GM21619 (cell line): Measurements from ENCODE around the gene GREM2.

Experiments used
- ATAC-seq: cut with Tn5 transposase; IDR thresholded peaks from one replicate; pipeline ENCODE4 v1.9.1; 2021; ENCODE audit not compliant: unreplicated experiment

Gene GREM2

DNA sequence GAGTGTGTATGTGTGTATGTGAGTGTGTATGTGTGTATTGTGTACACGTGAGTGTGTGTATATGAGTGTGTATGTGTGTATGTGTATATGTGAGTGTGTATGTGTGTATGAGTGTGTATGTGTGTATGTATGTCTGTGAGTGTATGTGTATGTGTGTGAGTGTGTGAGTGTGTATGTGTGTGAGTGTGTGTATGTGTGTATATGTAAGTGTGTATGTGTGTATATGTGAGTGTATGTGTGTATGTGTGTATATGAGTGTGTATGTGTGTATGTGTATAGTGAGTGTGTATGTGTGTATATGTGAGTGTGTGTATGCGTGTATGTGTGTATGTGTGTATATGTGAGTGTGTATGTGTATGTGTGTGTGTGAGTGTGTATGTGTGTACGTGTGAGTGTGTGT lies 49.2 kb downstream of the GREM2 start:
- no peak for ATAC-seq

DNA sequence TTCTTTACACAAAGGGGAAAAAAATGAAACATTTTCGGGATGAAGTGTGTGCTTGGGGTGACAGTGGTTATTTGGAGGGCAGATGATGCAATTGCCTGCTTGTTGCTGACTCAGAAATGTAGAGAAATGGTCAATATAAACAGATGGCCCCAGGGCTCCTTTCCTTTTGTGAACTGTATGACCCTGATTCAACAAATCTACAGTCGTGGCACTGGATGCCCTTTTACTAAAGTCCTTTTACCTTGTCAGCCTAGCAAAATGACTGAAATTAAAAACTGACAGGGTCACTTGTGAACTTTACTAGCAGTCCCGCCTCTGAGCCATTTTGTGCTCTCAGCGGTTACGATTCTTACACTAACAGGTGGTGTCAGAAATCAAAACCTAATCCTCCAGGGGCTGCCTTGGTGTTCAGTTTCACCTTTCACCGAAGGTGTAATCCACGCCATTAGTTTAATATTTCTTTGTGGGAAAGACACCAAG lies 49.8 kb downstream of the GREM2 start:
- no peak for ATAC-seq

DNA sequence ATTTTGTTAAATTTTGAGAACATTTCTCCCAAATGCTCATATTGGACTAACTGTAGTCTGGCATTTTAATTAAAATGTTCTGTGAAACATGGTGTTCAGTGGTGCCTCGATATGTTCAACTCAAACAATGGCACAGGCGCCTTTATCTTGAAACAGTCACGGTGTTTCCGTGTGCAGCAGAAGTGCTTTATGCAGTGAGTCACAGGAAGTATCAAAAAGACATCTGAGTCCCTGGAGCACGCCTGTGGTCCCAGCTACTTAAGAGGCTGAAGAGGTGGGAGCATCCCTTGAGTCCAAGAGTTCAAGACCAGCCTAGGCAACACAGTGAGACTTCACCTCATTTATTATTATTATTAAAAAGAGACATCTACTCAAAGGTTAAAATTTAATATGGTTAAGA lies 52.2 kb downstream of the GREM2 start:
- ATAC-seq = no peak

DNA sequence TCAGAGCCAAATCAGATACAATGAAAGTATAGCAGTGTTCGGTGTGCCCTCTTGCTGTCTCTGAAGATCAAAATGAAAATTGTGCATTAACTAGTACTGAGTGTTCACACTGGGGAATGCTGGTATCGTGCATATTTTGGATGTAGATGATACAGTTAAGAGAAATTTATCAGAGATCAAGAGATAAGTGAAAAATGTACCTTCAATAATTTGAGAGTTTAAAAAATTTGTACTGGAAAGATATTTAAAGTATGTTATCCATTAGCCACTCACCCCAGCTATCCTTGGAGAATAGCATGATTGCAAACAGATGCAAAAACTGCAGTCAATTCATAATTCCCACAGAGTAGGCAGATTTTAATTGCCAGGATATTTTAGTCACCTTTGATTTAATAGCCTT lies 56.4 kb downstream of the GREM2 start:
- no peak for ATAC-seq

DNA sequence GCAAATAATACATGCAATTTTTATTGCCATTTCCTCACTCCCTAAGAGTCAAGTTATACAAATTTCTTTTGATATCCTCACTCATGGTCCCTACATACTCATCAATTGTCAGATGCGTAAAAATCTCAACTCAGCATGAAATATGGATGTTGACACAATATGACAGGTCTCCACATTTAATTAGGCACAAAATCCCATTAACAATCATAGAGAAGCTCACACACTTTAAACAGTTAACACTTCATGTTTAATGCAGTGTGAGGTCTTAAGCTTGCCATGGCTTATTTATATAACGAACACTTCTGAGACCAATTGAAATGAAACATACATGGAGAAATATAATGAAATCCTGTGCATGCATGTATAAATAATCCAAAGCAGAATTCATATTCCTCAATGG lies 58.6 kb downstream of the GREM2 start:
- ATAC-seq = no peak

DNA sequence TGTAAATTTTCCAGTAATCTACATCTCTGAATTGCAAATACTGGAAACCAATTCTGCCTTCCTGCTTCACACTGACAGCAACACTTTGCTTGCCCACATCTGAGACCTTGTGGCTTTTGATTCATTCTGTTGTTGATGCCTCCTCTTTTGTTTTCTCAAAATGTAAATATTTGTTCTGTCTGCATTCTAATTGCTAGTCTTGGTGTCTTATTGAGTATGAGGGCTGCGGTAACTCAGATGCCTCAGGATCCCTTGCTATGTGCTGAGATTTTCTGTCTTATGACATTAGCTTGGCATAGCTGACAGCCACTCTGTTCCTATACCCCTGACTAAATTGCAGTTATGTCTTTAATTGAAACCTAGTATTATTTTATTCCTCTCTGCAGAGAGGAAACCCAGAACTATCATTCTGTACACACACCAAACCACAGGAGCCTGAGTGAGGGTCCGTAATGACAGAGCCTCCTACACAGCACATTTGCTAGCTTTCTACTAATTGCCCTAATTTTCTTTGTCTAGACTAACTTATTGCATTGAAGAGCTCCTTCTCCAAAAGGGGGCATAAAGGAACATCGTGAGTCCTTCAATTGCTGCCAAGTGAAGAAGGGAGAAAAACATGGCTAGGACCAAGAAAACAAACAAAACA lies 72.1 kb downstream of the GREM2 start:
- ATAC-seq = no peak

DNA sequence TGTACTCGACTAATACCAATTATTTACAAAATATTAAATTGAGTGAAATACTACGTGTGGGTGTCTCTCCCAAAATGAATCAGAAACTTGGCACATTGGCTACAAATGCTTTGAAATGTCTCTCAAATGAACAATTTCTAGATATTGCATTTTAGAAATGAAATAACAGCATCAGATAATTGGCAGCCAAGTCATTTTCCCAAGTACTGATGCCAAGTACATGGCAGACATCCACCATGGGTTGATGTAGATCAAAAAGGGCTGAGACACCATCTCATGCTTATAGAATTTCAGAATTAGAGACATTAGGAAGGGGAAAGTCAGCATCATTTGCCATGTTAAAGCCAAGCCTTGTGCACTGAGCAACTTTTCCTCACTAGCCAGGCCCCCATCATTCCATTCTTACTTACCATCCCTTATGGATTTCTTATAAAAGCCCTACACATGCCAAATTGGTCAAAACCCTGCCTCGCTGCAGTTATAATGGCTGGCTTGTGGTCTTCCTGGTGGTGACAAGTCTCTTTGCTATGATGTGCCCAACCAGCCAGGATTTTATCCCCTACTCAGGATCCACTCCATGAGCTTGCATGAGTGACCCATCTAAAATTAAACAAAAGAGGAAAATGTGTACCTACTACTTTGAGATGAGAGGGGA lies 73.1 kb downstream of the GREM2 start:
- no peak for ATAC-seq

DNA sequence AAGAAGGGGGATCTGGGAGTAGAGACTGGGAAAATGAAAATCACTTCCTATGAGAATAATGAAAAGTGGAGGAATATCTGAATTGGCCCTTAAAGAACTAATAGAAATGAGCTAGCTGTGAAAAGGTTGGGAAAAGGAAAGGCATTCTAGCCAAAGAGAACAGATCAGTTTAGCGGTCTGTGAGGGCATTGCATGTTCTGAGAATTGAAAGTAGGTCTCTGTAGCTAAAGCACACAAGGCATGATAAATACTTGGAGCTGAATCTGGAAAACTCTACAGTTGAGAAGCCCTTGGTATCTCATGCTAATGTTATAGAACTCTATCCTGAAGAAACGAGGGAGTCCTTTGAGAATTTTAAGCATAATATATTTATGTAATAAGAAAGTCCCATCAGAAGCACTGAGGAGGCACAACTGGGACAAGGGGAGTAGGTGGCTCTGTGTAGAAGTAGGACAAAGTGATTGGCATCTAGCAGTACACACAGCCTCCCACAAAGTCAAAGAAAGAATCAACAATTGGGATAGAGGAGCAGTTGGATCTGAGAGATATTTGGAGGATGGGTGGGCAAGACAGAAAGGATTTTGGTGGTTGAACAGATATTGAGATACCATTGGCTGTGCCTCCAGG lies 78.7 kb downstream of the GREM2 start:
- no peak for ATAC-seq

DNA sequence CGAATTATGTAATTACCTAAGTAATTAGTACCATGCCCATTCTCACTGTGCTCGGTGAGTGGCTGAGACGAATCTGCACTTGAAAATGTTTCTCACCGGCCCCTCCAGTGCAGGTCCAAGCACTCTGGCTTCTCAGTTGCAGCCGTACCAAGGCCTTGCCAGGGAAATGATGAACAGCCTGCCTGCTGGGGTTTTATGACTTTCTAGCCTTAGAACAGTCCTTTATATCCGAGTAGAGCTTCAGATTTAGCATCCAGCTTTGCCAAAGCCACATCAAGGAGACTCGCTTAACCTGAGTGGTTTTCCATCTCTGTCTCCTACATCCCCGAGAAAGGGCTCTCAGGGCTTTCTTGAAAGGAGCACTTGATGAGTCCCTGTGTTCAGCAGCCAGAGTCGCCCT lies 83.4 kb downstream of the GREM2 start:
- no peak for ATAC-seq

DNA sequence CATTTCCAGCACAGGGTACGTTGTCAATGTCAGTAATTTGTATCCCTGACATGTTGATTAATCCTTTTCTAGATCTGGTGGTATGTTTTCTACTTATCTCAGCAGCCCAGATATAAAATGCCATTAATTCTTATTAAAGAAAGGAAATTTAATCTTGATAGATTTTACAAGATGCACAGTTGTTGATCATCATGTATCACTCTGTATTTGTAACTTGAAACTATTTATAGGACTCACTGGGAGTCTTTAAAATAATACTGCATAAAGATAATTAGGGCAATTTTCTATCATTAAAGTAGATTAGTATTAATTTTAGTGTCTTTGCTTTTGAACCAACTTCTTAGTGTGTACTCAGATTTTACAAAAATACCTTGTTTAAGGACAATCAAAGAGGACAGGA lies 84.9 kb downstream of the GREM2 start:
- ATAC-seq = no peak

DNA sequence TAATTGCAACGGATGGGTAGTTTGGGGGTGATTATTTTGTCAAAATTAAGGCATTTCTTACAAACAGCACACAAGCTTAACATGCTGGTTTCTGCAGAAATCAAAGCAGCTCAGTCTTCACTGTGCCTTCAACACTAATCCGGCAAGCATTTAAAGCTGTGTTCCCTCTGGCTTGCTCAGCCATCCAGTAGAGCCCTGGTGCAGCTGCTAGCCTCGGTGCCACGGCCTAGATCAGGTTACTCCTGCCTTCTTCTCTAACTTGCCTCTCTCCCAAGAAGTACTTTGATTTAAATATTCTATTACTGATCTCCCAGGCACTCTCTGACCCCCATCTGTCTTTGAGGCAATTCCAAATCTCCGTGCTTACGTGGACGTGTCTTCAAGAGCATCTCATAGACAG lies 85.6 kb downstream of the GREM2 start:
- ATAC-seq = no peak

DNA sequence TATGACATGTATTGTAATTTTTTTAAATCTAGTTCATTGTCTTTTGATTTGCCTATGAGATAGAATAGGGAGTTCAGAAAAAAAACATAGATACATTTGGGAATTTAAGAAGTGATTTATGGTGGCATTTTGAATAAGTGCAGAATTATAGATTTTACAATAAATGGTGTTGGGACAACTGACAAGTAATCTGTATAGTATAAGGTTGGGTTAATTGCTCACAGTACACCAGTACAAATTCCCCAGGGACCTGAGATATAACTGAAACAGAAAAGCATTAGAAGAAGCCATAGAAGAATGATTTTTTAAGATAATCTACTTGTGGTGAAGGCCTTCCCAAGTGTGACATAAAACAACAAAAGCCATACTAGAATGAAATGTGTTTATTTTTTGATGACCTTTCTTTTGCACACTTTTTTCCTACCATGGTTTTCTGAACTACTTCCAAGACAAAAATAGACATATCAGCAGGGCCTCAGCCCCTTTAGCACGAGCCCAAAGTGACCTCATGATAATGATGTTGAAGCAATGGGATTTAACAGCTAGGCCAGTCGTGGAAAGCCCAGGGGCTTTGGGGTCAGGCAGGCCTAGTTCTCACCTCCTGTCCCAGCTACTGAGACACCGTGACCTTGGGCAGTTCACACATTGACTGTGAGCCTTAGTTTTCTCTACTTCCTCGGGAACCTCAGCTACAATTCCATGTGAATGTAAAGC lies 87.4 kb downstream of the GREM2 start:
- ATAC-seq = no peak

DNA sequence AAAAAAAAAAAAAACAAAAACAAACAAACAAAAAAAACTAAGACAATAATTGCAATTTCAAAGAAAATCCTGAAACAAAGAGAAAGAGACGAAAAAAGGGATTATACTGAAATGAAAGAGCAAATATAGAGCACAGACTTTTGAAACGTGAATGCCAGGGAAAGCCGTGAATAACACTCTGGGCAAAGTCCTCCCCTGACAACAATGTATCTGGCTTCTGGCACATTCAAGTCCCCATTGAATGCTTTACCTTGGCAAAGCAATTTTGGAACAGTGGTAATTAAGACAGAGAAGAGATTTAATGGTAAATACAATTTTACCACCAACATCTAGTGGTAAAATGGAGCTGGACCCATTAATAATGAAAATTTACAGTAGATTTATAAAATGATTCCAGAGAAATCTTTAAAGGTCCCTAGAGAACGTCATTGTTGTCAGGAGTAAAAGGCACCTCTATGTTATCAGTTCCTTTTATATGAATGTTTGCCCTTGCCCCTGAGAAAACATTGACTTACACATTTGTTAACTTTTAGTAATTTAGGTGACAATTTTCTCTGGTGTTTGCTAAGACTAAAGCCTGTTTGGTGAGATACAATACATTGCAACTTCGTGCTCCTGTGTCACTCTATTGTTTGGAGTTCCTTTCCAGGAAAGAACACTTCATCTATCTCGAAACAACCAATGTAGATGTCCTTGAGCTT lies 89.7 kb downstream of the GREM2 start:
- ATAC-seq = no peak

DNA sequence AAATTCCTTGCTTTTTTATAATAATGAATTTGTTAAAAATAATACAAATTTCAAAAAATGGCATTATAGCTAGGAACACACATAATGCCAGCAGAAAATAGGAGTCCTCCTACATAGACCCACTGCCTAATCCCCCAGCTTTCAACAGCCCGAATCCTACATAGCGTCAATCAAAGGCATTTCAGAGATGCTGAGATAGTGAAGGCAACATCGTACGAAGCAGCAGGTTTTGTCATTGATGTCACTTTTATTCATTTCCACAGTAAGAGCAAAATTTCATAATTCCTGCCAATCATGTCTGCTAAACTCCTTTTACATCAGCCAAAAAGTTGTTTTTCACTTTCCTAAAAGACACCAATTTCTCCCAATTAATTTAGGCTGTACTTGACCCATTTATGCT lies 94.1 kb downstream of the GREM2 start:
- no peak for ATAC-seq

DNA sequence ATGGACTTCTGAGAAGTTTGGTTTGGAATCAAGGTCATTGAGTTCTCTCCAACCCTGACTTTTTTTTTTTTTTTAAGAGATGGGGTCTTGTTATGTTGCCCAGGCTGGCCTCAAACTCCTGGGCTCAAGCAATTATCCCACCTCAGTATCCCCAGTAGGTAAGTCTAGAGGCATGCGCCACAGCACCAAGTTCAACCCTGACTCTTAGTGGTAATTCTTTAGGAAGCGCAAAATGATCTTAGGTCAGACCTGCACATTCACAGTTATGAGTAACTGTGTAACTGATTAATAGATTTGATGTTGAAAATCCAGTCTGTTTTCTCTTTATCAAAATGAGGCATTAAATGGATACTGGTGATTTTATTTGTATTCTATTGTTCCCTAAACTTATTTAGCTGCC lies 95.9 kb downstream of the GREM2 start:
- ATAC-seq = no peak

DNA sequence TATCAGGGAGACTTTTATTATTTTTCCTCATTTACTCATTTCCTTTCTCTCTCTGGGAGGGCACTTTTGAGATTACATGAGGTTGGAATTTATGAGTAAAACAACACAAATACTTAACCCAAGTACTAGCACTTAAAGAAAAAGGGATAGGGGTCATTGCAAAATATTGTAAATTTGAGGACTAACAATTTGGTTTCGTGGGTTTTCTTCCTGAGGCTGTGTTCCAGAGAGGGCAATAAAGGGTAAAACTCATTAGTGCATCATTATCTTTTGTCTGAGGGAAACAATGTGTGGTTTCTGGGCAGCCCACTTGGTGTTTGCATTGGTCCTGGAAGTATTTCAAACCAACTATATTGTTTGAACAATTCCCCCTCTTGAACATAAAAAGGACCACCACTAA lies 96.5 kb downstream of the GREM2 start:
- ATAC-seq = no peak

DNA sequence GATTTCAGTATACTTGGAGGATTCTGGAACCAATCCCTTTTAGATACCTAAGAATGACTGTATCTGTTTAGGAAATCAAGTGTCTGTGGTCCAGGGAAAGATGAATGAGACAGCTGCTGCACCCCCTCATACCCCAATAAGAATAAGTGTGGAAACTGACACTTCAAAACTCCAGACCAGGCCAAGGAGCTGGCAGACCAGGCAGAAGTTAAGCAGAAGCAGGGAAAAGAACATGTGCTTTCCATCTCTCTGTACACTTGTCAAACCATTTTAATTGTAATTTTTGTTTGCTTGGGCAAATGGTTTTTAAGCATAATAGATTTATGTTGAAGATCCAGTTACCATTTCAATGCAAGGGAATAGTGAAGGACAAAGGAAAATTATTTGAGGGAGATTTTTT lies 100.2 kb downstream of the GREM2 start:
- no peak for ATAC-seq

DNA sequence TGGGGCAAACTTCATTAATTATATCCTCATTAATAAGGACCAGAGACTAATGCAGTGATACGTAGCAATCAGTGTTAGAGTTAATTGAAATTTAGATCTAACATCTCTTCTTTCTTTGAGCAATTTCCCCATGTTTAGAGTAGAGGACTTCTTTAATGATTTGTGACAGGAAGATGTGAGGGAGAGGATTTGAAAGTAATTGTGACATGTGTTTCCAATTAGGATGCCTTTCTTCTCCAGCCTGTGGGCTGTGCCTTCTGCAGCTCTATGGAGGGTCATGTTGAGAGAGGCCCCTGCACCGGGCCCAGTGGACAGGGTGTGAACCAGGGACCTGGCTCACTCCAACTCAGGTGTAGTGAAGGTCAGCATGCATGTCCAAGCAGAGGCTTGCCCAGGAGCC lies 103.0 kb downstream of the GREM2 start:
- ATAC-seq = no peak

DNA sequence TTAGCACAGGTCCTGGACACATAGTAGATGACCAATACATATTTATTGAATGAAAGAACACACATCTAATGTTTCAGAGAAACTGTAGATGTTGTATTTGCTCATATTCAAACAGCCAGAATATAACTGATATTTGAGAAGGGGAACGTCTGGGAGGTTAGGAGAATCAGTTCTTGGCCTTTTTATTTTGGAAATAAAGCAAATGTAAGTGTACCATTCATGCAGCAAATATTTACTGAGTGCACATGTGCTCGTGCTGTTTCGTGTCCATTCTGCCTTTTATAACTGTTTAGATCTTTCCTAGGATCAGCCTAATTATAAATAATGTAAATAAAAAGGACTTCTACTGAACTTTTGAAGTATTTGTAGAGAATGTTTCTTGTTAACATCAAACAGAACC lies 103.8 kb downstream of the GREM2 start:
- no peak for ATAC-seq

DNA sequence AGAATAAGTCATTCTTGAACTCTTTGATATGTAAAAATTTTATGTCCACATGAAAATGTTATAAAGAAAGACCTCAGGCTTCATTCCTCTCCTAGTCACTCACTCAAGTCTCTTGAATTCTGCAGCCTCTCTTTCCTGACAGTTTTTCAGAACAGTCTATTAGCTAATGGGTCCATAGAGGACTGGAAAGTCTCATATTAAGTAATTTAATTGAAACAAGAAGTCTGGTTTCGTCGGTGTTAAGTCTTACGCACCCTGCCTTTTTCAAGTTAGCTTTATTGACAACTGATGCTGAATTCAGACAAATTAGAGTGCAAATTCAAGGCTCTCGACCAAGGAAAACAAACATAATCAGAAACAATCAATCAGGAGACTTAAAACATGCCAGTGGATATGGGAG lies 105.8 kb downstream of the GREM2 start:
- ATAC-seq = no peak

DNA sequence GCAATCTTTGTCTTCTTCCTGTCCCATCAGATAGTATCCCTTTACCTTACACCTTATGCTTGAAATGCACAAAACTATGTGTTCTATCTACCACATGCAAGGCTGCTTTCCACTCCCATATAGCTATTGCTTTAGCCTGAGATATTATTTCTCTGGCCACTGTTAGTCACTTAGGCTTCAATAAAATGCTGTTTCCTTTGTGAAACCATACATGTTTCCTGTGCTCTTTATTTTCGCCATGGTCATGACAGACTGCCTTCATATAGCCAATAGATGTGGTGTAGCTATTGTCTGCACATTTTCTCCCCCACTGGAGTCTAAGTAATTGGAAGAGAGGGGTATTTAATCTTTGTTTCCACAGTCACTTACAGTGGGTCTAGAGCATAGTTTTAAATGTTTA lies 108.4 kb downstream of the GREM2 start:
- ATAC-seq = no peak
